ELF-1 (cell line): ENCODE measurements around the gene KDM5B.

Experiments used
- DNase-seq: peaks from one replicate; pipeline ENCODE4 v3.0.0-alpha.2; 2016; ENCODE audit warnings: low read depth, low spot score

KDM5B gene

DNA sequence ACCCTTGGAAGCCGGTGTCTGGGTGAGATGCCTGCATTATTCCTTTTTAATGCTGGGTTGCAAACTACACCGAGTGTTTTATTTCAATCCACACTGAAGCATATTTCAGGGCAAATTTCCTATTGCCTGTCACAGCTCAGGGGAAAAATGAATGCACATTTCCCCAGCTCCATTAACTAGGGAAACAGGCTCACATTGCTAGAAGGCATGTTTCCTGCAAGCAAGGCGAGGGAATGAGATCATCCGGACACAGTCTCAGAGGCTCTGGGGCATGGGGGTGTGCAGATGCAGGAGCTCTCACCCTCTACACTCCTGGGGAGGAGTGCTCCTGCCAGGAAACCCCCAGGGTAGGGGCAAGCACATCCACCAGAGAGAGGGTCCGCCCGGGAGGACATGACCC, 122.6 kb downstream of the KDM5B start:
- no peak for DNase-seq

DNA sequence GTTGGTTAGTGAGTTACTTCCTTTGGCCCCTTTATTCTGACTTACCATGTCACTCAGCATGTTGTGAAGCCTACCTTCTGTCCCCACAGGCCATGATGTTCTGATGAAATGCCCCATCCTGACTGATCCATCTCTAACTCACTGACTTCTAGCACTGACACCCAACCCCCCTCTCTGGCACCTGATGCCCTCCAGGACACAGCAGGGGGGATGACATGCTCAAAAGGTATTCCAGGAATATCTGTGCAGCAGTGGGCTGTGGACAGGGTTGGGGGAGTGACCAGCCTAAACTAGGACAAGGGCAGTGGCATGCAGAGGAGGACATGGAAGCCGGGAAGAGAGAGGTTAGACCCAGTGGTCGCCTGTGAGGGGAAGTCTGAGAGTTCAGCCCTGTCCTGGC, 123.5 kb downstream of the KDM5B start:
- no peak for DNase-seq

DNA sequence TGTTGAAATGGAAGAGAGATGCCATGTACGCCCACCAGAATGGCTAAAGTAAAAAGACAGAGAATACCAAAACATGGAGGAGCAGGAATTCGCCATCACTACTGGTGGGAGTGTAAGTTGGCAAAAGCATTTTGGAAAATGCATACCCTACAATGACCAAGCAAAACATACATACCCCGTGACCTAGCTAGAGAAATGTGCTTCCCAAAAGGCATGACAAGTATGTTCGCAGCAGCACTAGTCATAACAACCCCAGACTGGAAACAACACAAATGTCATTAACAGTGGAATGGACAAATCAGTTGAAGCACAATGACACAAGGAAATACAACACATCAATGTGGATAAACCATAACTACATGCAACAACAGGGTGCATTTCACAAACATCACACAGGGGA, 125.2 kb downstream of the KDM5B start:
- DNase-seq, result no peak

DNA sequence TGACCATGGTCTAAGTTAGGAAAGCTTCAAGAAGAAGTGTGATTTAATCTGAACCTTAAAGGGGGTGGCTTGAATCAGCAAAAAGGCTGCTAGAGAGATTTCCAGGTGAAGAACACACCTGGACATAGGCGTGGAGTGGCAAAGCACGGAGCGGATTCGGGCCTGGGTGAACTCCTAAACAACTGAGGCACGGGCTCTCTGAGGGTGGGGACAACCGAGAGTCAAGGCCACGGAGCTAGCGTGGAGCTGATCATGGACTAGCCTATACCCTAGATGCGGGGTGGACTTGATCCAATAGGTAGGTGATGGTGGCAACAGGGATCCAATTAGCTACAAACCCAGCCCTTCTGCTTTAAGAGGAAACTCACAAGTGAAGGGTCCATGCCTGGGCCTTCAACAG, 125.7 kb downstream of the KDM5B start:
- DNase-seq, result no peak

DNA sequence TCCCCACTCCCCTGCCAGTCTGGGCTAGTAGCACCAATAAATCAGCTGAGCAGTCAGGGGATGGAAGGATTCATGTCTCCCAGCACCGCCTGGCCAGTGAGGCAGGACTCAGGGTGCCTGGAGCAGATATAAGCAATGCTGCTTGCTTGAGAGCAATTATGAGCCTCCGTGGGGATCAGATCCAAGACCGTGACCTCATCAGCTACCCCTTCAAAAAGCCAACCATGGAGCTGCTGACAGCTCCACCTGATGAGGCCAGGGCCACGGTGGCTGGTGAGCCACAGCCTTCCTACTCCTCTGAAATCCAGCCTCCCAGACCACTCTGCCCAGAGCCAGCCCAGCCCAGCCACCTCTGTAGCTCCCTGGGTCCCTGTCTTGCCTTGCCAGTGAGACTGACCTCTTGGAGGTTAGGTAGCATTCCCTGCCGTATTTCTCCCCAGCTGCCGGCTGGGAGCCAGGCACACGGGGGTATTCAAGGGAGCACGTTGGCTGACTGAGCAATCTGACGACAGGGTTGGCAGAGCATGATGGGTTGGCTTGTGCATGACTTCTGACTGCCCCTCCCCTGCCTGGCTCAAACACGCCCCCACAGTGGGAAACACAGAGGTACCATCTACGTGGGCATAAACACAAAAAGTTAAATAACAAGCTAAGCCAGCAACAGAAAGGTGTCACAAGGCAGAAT, 126.3 kb downstream of the KDM5B start:
- no peak for DNase-seq

DNA sequence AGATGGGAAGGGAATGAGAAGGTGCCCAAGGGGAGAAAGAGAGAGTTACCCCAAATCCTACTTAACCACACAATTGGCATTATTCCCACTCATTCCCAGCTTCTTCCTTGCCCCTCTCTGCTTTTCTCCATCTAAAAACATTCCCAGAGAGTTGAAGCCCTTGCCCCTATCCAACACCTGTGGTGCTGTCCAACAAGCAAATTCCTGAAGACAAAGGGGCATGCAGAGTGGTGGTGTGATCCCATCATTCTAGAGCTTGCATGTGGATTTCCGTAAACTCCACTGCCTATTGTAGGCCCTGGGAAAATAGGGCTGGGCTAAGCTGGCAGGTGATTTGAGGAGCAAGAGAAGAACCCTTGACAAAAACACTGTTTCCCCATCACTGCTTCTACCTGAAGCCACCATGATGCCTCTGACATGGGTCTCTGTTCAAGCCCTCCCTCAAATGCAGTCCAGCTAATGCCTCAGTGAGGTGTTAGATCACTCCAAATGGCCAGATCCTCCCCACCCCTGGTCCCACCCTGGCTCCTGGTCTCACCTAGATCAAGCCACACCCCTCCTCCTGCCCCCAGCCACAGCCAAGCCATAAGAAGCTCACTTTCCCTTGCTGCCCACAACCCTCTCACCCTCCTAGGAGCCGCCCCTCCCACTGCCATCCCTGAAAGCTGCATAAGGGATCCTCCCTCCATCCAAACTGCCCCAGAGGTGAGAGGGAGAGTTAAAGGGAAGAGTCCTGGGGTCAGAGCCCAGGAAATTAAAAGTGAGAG, 127.5 kb downstream of the KDM5B start:
- DNase-seq, result peak; percentile 28

DNA sequence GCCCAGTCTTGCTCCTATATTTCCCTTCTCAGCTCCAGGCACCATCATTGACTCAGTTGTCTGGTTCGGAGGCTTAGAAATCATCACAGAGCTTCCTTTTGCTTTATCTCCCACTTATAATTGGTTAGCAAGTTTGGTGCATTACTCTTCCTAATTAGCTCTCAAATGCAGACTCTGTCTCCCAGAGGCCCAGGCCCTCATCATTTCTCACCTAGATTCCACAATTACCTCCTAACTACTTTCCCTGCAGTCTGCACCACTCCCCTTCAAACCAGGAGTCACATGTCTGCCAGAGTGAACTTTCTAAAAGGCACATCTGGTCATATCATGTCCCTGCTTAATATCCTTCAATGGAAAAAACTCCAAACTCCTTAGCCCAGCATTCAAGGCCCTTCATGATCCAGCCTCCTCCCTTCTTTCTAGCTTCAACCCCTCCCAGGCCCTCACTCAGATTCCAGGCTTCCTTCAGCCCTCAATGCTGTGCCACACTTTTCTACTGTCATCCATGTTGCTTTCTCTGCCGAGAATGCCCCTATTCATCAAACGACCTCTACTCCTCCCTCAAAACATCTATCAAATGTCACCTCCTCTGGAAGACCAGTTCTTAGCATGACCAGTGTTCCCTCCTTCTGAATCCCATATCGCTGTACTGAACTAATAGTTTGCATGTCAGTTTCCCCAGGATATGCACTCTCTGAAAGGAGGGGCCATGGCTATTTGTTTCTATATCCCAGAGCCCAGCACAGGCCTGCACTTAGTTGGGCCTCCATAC, 128.6 kb downstream of the KDM5B start:
- no peak for DNase-seq

DNA sequence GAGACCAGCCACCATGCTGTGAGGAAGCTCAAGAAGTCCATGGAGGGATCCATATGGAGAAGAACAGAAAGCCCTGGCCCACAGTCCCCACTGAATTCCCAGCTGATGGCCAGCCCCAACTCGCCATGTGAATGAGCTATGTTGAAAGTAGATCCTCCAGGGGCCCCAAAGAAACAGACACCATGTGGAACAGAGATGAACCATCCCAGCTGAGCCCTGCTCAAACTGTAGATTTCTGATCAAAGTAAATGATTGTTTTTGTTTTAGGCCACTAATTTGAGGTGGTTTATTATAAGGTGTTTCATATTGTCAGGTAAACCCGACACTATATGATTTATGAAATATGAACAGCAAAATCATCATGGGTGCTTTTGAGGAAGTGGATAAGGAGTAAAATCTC, 130.8 kb downstream of the KDM5B start:
- no peak for DNase-seq
